GM12875 (cell line): ENCODE results near the gene TLR6.

ENCODE experiments used
- H3K4me3 ChIP-seq: one replicate; pipeline ENCODE4 v1.5.1; 2011; ENCODE audit warnings: low read depth, low read length, control low read depth
- CTCF ChIP-seq: IDR thresholded peaks from 2 replicates; pipeline ENCODE4 v1.5.1; 2011; ENCODE audit warnings: low read depth, mild to moderate bottlenecking, control low read depth, inconsistent platforms, low read length, moderate library complexity, borderline replicate concordance; ENCODE audit not compliant: insufficient read depth

The TLR6 gene

GRCh38 chr4:38856524-38857337 lies at the start of gene TLR6:
Gene TLR6, minus strand, starts transcription at chr4:38856817. Its CDS starts 27,344 bp downstream, at chr4:38829473.
- TF ChIP-seq CTCF: peak; percentile 55; the same call in 1 of the 2 replicates
- peak within 1 kb of the TSS; percentile 52 for H3K4me3 ChIP-seq

DNA sequence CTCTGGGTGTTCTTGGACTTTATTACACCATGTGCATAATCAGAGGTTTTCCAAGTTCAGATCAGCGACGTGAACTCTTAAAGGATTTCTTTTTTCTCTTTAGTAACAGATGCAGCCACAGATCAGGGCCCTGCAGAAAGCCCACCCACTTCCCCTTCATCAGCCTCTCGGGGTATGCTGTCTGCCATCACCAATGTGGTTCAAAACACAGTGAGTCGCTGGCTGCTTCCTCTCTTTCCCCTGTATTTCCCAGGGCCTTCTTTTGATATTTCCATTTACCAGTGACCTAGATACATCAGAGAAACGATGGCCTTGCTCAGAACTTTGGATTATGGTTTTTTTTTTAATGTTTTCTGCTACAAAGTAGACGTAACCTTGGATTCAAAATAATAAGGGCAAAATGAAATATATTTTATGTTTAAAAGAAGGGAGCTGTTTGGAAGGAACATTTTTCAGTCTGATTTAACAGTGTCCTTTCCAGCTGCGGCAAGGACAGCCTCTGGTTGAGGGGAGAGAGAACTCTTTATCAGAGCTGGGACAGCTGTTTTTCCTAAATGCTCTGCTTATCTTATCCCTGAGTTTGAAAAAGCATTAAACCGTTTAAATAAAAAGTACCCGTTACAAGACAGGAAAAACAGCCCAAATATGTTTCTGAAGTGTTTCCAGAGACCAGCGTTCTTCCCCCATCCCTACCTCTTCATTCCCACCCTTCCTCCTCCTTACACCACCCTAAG lies 49.2 kb upstream of the TLR6 start:
- no peak overlapping the region for H3K4me3 ChIP-seq
- TF ChIP-seq CTCF: no peak

GRCh38 chr4:38904682-38905081 lies 48.1 kb upstream of the TLR6 start:
- H3K4me3 ChIP-seq: no peak overlapping the region
- no peak for TF ChIP-seq CTCF

- H3K4me3 ChIP-seq: no peak overlapping the region
- TF ChIP-seq CTCF: no peak
Measured at GRCh38 chr4:38904090-38904666, 47.6 kb upstream of the TLR6 start.

DNA sequence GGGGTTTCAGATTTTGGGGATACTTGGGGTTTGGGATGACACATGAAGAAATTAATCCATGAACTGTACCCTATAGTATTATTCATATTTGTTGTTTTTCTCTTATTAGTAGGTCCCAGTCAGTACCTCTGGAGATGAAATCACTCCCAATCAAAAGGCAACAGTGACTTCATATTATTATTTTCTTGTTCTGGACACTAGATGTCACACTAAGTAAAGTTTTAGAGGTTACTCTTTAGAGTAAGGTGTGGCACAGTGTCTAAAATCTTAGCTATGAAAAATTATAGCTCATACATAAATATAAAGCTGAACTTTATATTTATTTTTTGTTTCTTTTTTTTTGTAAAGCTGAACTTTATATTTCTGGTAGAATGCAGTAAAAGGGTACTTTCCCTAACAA lies 46.1 kb upstream of the TLR6 start:
- 0 out of 2 replicates have a peak, but pooled peaks have one; percentile 10 for TF ChIP-seq CTCF
- no peak overlapping the region for H3K4me3 ChIP-seq

- no peak for TF ChIP-seq CTCF
- no peak overlapping the region for H3K4me3 ChIP-seq
Measured at GRCh38 chr4:38902221-38902620, 45.6 kb upstream of the TLR6 start.
